Measurements from ENCODE around the gene MCTP1. TPM values are rescaled to one million over a fixed set of nuclear protein-coding genes. Genes with fewer than 3 reads are reported as not detected.
A peak's percentile ranks its signal among the peaks of the same experiment; 100 is the strongest.

MCTP1 gene
- total and polyA plus RNA-seq, 9 of the 15 experiments (the other 6 are each of a cell fraction or from before 2014, with no cell fraction given): 0.04 to 0.93 (median 0.06) TPM; not detected in 4

DNA sequence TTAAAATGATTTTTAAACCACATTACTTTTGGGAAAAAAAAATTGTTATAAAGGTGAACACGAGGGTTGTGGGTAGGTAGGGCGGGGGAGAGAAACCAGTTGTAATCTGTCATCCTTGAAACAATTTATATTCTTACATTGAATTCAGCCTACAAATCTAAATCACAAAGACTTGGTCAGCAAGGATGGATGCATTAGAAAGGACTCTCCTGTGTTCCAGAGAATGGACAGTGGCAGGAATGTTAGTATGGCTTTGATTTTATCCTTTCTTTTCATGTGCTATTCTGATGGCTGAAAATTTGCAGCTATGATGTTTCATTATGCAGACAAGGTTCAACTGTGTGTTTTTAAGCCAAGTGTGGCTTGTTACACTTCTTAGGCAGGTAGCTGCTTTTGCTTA is 431.8 kb downstream of the MCTP1 start:
- H3K4me3 ChIP-seq: no peak overlapping the region
- H2AFZ ChIP-seq (ENCODE audit: low read depth, low read length): no peak overlapping the region
- no peak overlapping the region for H3K27ac ChIP-seq (ENCODE audit: extremely low read depth, low read depth, low read length)
- H3K9me3 ChIP-seq (replicated peaks; ENCODE audit: control insufficient read depth, insufficient read depth, low read depth, low read length): no peaks in the 10 kb centered on the region
- 0% methylated on average over 2 of the region's 2 CpGs for WGBS (ENCODE audit: insufficient coverage, low coverage, missing lambda C conversion rate)
- no peaks in the 10 kb centered on the region for H4K20me1 ChIP-seq (replicated peaks; ENCODE audit: control insufficient read depth, insufficient read depth, low read length)
- POLR2A ChIA-PET: no interaction called here
- no peaks in the 10 kb centered on the region for H3K27me3 ChIP-seq (ENCODE audit: control insufficient read depth in 2 of 2, insufficient read depth in 2 of 2, low read length in 2 of 2)
- no peak for TF ChIP-seq ZNF444 (CRISPR knock-in tag; IDR thresholded peaks at IDR 0.05)
- TF ChIP-seq, protein P1, sequence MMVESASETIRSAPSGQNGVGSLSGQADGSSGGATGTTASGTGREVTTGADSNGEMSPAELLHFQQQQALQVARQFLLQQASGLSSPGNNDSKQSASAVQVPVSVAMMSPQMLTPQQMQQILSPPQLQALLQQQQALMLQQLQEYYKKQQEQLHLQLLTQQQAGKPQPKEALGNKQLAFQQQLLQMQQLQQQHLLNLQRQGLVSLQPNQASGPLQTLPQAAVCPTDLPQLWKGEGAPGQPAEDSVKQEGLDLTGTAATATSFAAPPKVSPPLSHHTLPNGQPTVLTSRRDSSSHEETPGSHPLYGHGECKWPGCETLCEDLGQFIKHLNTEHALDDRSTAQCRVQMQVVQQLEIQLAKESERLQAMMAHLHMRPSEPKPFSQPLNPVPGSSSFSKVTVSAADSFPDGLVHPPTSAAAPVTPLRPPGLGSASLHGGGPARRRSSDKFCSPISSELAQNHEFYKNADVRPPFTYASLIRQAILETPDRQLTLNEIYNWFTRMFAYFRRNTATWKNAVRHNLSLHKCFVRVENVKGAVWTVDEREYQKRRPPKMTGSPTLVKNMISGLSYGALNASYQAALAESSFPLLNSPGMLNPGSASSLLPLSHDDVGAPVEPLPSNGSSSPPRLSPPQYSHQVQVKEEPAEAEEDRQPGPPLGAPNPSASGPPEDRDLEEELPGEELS (CRISPR knock-in tag; IDR thresholded peaks at IDR 0.05; ENCODE audit: borderline replicate concordance): no peak
- TF ChIP-seq MAFK (IDR thresholded peaks at IDR 0.05; ENCODE audit: low read length): no peak
- FAIRE-seq (no peak), DNase-seq (ENCODE audit: extremely low read depth in 1 of 4, low spot score in 3 of 4) (no peak), ATAC-seq (no peak)
- intact Hi-C loops (cut with micrococcal nuclease) (loop anchor here (5.0 kb wide), 1 partner anchor 241 kb away; no protein-coding TSS in a partner anchor), in situ Hi-C loops (cut with MboI) (no loop called here)
- H3K9me1 ChIP-seq (ENCODE audit: control insufficient read depth, insufficient read depth, low read length): no peaks in the 10 kb centered on the region
- CTCF ChIA-PET (ENCODE audit: low intra/inter-chr PET ratio): no interaction called here
- no peak overlapping the region for H3K4me2 ChIP-seq (ENCODE audit: insufficient read depth, low read length)
- no peaks in the 10 kb centered on the region for H3K36me3 ChIP-seq (ENCODE audit: control insufficient read depth, insufficient read depth, low read length)
- no peaks in the 10 kb centered on the region for H3K4me1 ChIP-seq (replicated peaks in 1 of 2; ENCODE audit: control insufficient read depth in 2 of 2, insufficient read depth in 2 of 2, low read length in 2 of 2)
- BruUV-seq (replicated peaks): no TSS peak
- H3K79me2 ChIP-seq (ENCODE audit: control insufficient read depth, insufficient read depth, low read length): no peaks in the 10 kb centered on the region
- no peak overlapping the region for H3K9ac ChIP-seq (ENCODE audit: insufficient read depth in 1 of 2, low read depth in 2 of 2, low read length in 2 of 2)

DNA sequence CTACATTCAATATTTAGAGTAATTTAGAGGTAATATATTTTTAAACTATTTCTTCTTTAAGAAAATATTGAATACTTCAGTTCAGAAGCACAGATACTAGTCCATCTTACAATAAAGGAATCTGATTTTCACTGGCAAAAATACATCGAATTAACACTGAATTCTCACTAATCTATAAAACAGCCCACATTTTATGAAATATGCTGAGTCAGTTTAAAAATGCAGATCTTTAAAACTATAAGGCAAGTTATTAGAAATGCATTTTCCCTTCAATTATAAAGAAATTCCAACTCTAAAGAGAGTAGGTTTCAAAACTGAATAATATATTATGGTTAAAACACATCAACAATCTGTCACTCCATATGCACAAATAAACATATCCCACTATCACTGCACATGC is 433.9 kb downstream of the MCTP1 start:
- 0% methylated on average over 1 of the region's 1 CpG for WGBS (ENCODE audit: insufficient coverage, low coverage, missing lambda C conversion rate)
- H3K27me3 ChIP-seq (ENCODE audit: control insufficient read depth in 2 of 2, insufficient read depth in 2 of 2, low read length in 2 of 2): no peaks in the 10 kb centered on the region
- no peak overlapping the region for H3K4me3 ChIP-seq
- H3K9me1 ChIP-seq (ENCODE audit: control insufficient read depth, insufficient read depth, low read length): no peaks in the 10 kb centered on the region
- H3K36me3 ChIP-seq (ENCODE audit: control insufficient read depth, insufficient read depth, low read length): no peaks in the 10 kb centered on the region
- H3K27ac ChIP-seq (ENCODE audit: extremely low read depth, low read depth, low read length): no peak overlapping the region
- H3K4me1 ChIP-seq (replicated peaks in 1 of 2; ENCODE audit: control insufficient read depth in 2 of 2, insufficient read depth in 2 of 2, low read length in 2 of 2): no peaks in the 10 kb centered on the region
- H4K20me1 ChIP-seq (replicated peaks; ENCODE audit: control insufficient read depth, insufficient read depth, low read length): no peaks in the 10 kb centered on the region
- in situ Hi-C loops (cut with MboI): no loop called here
- ATAC-seq: no peak
- no peak overlapping the region for H2AFZ ChIP-seq (ENCODE audit: low read depth, low read length)
- H3K4me2 ChIP-seq (ENCODE audit: insufficient read depth, low read length): no peak overlapping the region
- no peaks in the 10 kb centered on the region for H3K9me3 ChIP-seq (replicated peaks; ENCODE audit: control insufficient read depth, insufficient read depth, low read depth, low read length)
- CTCF ChIA-PET (ENCODE audit: low intra/inter-chr PET ratio): interaction anchor here (0.5 to 1.2 kb wide), 2 partner anchors 43 to 364 kb away, joined by 3 to 4 read pairs; no protein-coding TSS in a partner anchor
- BruUV-seq (replicated peaks): no TSS peak
- POLR2A ChIA-PET: interaction anchor here (1.3 kb wide), 1 partner anchor 8 kb away, joined by 4 read pairs; no protein-coding TSS in a partner anchor
- H3K79me2 ChIP-seq (ENCODE audit: control insufficient read depth, insufficient read depth, low read length): no peaks in the 10 kb centered on the region
- FAIRE-seq: no peak
- intact Hi-C loops (cut with micrococcal nuclease): loop anchor here (2.0 to 5.0 kb wide), 2 partner anchors 239 to 326 kb away; no protein-coding TSS in a partner anchor
- no peak for DNase-seq (ENCODE audit: extremely low read depth in 1 of 4, low spot score in 3 of 4)
- H3K9ac ChIP-seq (ENCODE audit: insufficient read depth in 1 of 2, low read depth in 2 of 2, low read length in 2 of 2): no peak overlapping the region
- TF ChIP-seq MAFF (IDR thresholded peaks at IDR 0.05; ENCODE audit: low read length): peak; percentile 85
- no peak for TF ChIP-seq NCOA1 (IDR thresholded peaks at IDR 0.05; ENCODE audit: low read depth)
- no peak for TF ChIP-seq POLR3G (IDR thresholded peaks at IDR 0.05; ENCODE audit: extremely low read depth, insufficient read length, insufficient replicate concordance)
- no peak for TF ChIP-seq BRD4 (IDR thresholded peaks at IDR 0.05)
- TF ChIP-seq, protein P2, sequence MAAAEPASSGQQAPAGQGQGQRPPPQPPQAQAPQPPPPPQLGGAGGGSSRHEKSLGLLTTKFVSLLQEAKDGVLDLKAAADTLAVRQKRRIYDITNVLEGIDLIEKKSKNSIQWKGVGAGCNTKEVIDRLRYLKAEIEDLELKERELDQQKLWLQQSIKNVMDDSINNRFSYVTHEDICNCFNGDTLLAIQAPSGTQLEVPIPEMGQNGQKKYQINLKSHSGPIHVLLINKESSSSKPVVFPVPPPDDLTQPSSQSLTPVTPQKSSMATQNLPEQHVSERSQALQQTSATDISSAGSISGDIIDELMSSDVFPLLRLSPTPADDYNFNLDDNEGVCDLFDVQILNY (CRISPR knock-in tag; IDR thresholded peaks at IDR 0.05): no peak
- TF ChIP-seq, protein P3, sequence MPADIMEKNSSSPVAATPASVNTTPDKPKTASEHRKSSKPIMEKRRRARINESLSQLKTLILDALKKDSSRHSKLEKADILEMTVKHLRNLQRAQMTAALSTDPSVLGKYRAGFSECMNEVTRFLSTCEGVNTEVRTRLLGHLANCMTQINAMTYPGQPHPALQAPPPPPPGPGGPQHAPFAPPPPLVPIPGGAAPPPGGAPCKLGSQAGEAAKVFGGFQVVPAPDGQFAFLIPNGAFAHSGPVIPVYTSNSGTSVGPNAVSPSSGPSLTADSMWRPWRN (IDR thresholded peaks at IDR 0.05; ENCODE audit: low read depth): no peak
- TF ChIP-seq ZBTB1 (CRISPR knock-in tag; IDR thresholded peaks at IDR 0.05; ENCODE audit: borderline replicate concordance, low read depth): no peak
- no peak for TF ChIP-seq ESRRA (IDR thresholded peaks at IDR 0.05; ENCODE audit: borderline replicate concordance, low read depth)
- peak; percentile 74 for TF ChIP-seq C11orf30 (IDR thresholded peaks at IDR 0.05; ENCODE audit: low read depth)
- no peak for TF ChIP-seq ZNF764 (CRISPR knock-in tag; IDR thresholded peaks at IDR 0.05; ENCODE audit: low read depth)
- peak; percentile 79 for TF ChIP-seq MAFG (tag; conservative IDR thresholded peaks at IDR 0.05)
- peak; percentile 92 for TF ChIP-seq ZNF316 (IDR thresholded peaks at IDR 0.05)
